GM18870 (cell line): ENCODE results near the gene FUT9.

Experiments
- ATAC-seq: cut with Tn5 transposase; IDR thresholded peaks from one replicate; pipeline ENCODE4 v1.9.1; 2021; ENCODE audit warnings: moderate library complexity; ENCODE audit not compliant: unreplicated experiment

The FUT9 gene

GRCh38 chr6:96015518-96016333 lies at the start of gene FUT9:
FUT9 (plus strand) TSS chr6:96015974; CDS start chr6:96203156, 187,182 bp downstream.
- ATAC-seq, result no peak

DNA sequence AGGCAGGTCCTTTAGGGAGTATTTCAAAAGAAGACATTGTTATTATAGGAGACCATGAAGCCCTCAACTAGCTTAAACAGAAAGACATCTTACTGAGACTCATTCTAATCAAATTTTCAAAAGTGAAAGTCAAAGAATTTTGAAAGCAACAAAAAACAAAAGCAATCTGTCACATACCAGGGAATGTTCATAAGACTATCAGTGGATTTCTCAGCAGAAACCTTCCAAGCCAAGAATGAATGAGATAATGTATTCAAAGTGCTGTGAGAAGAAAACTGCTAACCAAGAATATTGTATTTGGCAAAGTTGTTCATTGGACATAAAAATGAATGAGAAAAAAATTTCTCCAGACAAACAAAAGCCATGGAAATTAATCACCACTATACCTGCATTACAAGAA lies 48.2 kb upstream of the FUT9 start:
- no peak for ATAC-seq

- no peak for ATAC-seq
Measured at GRCh38 chr6:95973976-95974375, 41.8 kb upstream of the FUT9 start.

- no peak for ATAC-seq
Measured at GRCh38 chr6:95978230-95978629, 37.5 kb upstream of the FUT9 start.

- no peak for ATAC-seq
Measured at GRCh38 chr6:95991906-95992305, 23.9 kb upstream of the FUT9 start.

GRCh38 chr6:95994151-95994550 lies 21.6 kb upstream of the FUT9 start:
- ATAC-seq, result no peak

DNA sequence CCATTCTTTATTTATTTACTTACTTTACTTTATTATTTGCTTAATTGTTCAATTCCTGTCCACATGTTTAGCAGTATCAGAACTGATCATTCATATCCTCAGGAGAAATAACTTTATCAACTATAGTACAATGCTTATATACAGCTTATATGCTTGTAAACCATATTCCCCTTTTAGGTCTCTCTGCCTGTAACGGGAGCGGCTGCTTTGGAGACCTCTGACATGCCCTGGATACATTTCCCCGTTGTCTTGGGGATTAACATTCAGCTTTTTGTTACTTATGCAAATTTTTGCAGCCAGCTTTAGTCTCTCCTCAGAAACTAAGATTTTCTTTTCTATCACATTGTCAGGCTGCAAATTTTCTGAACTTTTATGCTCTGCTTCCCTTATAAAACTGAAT lies 17.6 kb upstream of the FUT9 start:
- no peak for ATAC-seq

DNA sequence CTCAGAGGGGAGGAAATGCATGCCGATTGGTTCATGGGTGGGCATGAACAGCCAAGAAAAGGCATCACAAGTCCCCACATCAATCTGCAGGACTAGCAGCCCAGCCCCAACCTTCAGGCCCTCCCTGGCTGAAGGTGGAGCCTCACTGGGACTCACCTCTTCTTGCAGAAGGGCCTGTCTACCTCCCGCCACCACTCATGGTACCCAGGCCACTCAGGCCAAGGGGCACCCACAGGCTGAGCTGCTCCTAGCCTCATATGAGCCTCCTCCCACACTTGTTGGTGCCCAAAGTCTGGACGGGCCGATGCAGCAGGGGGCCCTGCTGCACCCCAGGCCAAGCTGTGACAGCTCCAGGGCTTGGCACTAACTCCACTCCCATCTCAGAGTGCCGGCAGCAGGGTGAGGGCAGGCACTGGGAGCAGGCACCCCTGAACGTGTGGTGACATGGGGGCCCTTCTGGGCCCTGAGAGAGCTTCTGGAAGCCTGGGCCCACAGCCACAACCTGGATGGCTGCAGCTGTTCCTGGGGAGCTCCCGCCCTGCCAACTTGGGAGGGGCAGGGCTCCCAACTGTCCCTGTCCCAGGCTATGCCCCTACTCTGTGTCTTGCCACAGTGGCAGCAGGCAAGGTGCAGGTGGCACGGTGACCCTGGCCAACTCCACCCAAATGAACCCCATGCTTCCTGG lies 13.7 kb upstream of the FUT9 start:
- no peak for ATAC-seq

GRCh38 chr6:96002576-96002910 lies 13.2 kb upstream of the FUT9 start:
- ATAC-seq, result no peak

GRCh38 chr6:96002912-96003311 lies 12.9 kb upstream of the FUT9 start:
- no peak for ATAC-seq

GRCh38 chr6:96007663-96008062 lies 8.1 kb upstream of the FUT9 start:
- ATAC-seq, result no peak

DNA sequence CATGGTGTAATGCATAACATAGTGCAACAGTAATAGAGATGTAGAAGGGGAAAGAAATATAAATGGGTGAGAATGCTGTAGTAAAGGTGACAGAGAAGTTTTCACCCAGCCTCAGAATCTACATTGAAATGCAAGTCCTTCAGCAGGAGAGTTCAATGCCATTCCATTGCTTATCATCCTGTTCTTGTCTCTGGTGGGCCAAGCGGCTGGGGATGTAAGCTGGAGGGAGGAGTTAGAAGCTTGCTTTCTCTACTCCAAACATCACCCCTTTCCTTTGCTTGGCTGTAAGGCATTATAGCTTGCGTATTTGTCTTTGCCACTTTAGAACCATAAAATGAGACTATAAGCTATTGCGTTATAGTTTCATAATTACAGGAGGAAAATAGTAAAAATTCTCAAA lies 2.2 kb upstream of the FUT9 start:
- no peak for ATAC-seq

DNA sequence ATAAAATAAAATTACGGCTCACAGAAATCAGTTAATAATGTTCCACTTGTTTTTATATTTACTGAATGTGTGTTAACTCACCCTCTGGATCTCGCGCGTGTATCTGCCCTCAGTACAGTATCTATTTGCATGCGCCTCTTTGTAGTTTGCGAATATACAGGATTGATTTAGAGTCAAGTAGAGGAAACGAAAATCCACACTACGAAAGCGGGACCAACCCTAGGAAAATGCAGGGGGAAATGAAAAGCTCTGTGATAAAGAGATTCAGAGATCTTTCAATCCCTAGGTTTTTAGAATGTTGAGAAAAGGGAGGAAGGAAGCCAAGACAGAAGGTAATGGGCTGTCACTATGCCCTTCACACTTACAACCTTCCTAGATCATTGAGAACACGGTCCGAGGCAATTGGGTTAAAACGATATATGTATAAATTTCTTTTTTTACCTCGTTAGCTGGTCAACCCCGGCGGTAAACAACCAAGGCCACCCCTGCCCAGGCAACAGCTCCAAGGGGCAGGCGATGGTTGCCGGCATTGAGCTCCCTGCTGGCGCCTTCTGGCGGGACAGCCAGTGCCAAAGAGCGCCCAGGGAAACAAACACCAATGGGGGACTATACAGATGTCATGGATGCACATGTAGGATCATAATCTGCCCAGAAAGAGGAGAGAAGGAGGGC lies 792 bp upstream of the FUT9 start:
- no peak for ATAC-seq

GRCh38 chr6:96016334-96017069 lies 728 bp downstream of the FUT9 start:
- no peak for ATAC-seq

- ATAC-seq, result no peak
Measured at GRCh38 chr6:96017070-96017359, 1.2 kb downstream of the FUT9 start.

DNA sequence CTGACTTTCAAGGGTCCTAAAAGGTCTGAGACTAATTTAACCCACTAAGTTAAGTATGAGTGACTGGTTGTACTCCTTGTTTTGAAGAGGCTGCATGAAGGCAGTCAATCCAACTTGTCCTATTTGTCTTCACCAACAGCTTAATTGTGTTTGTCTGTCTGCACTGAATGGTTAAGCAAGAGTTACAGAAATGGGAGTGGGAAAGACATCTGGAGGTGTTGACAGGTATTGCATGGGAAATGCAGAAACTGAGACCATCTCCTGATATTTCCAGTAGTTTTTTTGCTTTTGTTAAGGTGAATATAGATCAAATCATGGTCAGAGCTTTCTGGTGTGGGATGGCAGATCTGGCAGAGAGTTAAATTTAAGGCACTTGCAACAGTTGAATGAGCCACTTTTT lies 6.5 kb downstream of the FUT9 start:
- ATAC-seq, result no peak

GRCh38 chr6:96032661-96033060 lies 16.9 kb downstream of the FUT9 start:
- ATAC-seq, result no peak

GRCh38 chr6:96051555-96051954 lies 35.8 kb downstream of the FUT9 start:
- ATAC-seq, result no peak

- ATAC-seq, result no peak
Measured at GRCh38 chr6:96058082-96058481, 42.3 kb downstream of the FUT9 start.

DNA sequence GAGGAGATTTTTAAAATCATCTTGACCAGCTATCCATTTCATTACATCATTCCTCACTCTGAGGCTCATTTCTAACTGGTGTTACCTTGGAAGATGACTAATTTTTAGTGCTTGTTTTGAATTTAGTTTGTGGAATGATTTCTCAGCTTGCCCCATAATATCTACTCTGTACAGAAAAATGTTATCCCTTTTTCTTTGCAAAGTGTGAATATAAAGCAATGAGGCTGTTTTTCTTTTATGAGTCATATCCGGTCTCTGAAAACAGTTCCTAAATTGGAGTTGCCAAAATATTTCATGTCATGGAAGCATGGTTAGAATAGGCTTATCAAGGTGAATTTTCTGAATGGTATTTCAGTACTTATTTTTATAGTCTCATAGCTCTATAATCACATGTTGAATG lies 43.8 kb downstream of the FUT9 start:
- ATAC-seq, result no peak

GRCh38 chr6:96060249-96060648 lies 44.5 kb downstream of the FUT9 start:
- ATAC-seq, result no peak

DNA sequence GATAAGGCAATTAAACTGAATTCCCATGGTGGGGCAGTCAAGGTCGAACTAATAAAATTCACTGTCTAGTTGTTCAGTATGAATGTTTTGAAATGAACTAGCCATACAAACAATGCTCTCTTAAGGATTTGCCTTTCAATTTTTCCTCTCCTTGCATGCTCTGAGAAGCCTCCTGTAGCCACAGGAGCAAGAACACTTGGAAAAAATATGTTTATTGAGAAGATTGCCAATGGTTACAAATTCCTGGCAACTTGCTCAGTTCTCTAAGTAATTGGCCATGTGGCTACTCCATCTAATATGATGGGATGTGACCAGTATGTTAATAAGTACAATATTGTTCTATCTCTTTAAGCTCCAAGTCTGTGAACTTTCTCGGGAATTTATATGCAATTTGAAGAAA lies 49.4 kb downstream of the FUT9 start:
- no peak for ATAC-seq
